ENCODE measurements around the gene TMEM151B. TPM values are rescaled to one million over a fixed set of nuclear protein-coding genes. Genes with fewer than 3 reads are reported as not detected.

Gene TMEM151B
- polyA plus RNA-seq, 1 of the 3 experiments (the other 2 are of a cell fraction): 0.05 TPM

- TF ChIP-seq TAF1 (IDR thresholded peaks at IDR 0.05; ENCODE audit: borderline replicate concordance, low read depth, low read length): no peak
- no peak for TF ChIP-seq EZH2phosphoT487 (IDR thresholded peaks at IDR 0.05; ENCODE audit: borderline replicate concordance, low read depth)
- TF ChIP-seq SIN3A (IDR thresholded peaks at IDR 0.05; ENCODE audit: borderline replicate concordance, low read depth, low read length): no peak
- TF ChIP-seq NRF1 (IDR thresholded peaks at IDR 0.05; ENCODE audit: low read depth, low read length): no peak
- TF ChIP-seq MXI1 (IDR thresholded peaks at IDR 0.05; ENCODE audit: low read depth, low read length): no peak
- no peak for TF ChIP-seq FOSL2 (IDR thresholded peaks at IDR 0.05; ENCODE audit: borderline replicate concordance, low read depth)
- TF ChIP-seq RAD21 (IDR thresholded peaks at IDR 0.05; ENCODE audit: low read length): no peak
- no peak for TF ChIP-seq FOXM1 (IDR thresholded peaks at IDR 0.05; ENCODE audit: low read depth)
Measured at GRCh38 chr6:44305200-44305725, 35.0 kb downstream of the TMEM151B start (continued).

DNA sequence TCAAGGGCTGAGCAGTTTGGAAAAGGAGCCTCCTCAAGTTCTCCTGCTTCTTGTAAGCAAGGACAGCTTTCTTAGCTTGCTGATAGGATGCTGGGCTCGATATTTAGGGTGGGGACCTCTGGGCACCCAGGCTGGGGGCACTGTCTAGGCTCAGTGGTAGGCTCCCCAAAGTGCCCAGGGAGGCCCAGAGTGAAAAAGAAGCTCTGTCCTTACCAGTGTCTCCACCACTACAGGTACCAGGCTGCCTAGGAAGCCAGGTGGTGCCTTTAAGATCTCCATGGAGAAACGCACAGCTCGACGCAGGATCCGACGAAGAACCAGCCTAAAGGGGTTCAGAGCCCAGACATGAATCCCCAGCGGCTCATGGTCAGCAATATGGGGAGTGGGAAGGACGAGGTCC lies 36.5 kb downstream of the TMEM151B start:
- H3K9me3 ChIP-seq: no peaks in the 10 kb centered on the region
- no peak for DNase-seq
- WGBS (ENCODE audit: low lambda C conversion rate): 94% methylated on average over 7 of the region's 8 CpGs
- no peak overlapping the region for H3K27ac ChIP-seq (ENCODE audit: low read depth in 2 of 2, low read length in 1 of 2)
- no peaks in the 10 kb centered on the region for H4K20me1 ChIP-seq (ENCODE audit: insufficient read depth)
- peaks cover 0 to under 1% of the 10 kb centered on the region in 2 experiments; a peak in 1 of 4 replicates for H3K4me1 ChIP-seq (ENCODE audit: control insufficient read depth in 1 of 2, insufficient read depth in 2 of 2, low read depth in 1 of 2, low read length in 1 of 2)
- TF ChIP-seq TAF1 (IDR thresholded peaks at IDR 0.05; ENCODE audit: borderline replicate concordance, low read depth, low read length) (no peak), FOSL2 (IDR thresholded peaks at IDR 0.05; ENCODE audit: borderline replicate concordance, low read depth) (no peak), ZBTB33 (IDR thresholded peaks at IDR 0.05; ENCODE audit: borderline replicate concordance, low read depth) (no peak), MEF2A (IDR thresholded peaks at IDR 0.05; ENCODE audit: borderline replicate concordance, low read depth) (no peak), RXRA (IDR thresholded peaks at IDR 0.05; ENCODE audit: borderline replicate concordance, low read depth) (no peak), YY1 (IDR thresholded peaks at IDR 0.05; ENCODE audit: low read depth) (no peak), SIN3A (IDR thresholded peaks at IDR 0.05; ENCODE audit: borderline replicate concordance, low read depth, low read length) (no peak), EZH2phosphoT487 (IDR thresholded peaks at IDR 0.05; ENCODE audit: borderline replicate concordance, low read depth) (no peak), EP300 (IDR thresholded peaks at IDR 0.05; ENCODE audit: borderline replicate concordance in 1 of 2, low read depth in 1 of 2, low read length in 1 of 2) (no peak), MXI1 (IDR thresholded peaks at IDR 0.05; ENCODE audit: low read depth, low read length) (no peak), CHD2 (IDR thresholded peaks at IDR 0.05; ENCODE audit: low read length, partially characterized antibody) (no peak), MAX (IDR thresholded peaks at IDR 0.05; ENCODE audit: low read depth) (no peak), TEAD4 (IDR thresholded peaks at IDR 0.05; ENCODE audit: borderline replicate concordance, insufficient read depth) (no peak), FOXM1 (IDR thresholded peaks at IDR 0.05; ENCODE audit: low read depth) (no peak), POLR2AphosphoS5 (IDR thresholded peaks at IDR 0.05; ENCODE audit: low read depth, low read length) (no peak)
- H3K36me3 ChIP-seq (replicated peaks in 1 of 2; ENCODE audit: control insufficient read depth in 1 of 2, insufficient read depth in 2 of 2, low read length in 1 of 2): peaks cover 18 to 79% of the 10 kb centered on the region in 2 experiments
- no peak overlapping the region for H3K4me3 ChIP-seq (ENCODE audit: low read depth in 2 of 2, low read length in 1 of 2)
- H3K4me2 ChIP-seq: no peak overlapping the region
- H2AFZ ChIP-seq (ENCODE audit: low read depth): no peak overlapping the region
- CTCF ChIA-PET: interaction anchor here (1.2 to 16.5 kb wide), 6 partner anchors 8 to 50 kb away, joined by 3 to 238 read pairs (median 14); partner anchors contain the start of genes NFKBIE, SLC35B2 and TMEM151B
- no peaks in the 10 kb centered on the region for H3F3A ChIP-seq (replicated peaks; ENCODE audit: insufficient read depth)
- POLR2A ChIA-PET: no interaction called here
- H3K9me2 ChIP-seq: no peaks in the 10 kb centered on the region
- no peaks in the 10 kb centered on the region for H3K27me3 ChIP-seq (ENCODE audit: insufficient read depth)
- H3K9ac ChIP-seq: no peak overlapping the region
- no peaks in the 10 kb centered on the region; the same call in 1 of the 2 replicates for H3K79me2 ChIP-seq (ENCODE audit: insufficient read depth)
